Neural cell (in vitro differentiated cells): ENCODE results near the gene HOXA5. TPM values are rescaled to one million over a fixed set of nuclear protein-coding genes. Genes with fewer than 3 reads are reported as not detected.

Source experiments
- H2AFZ ChIP-seq: fragments of 200-600, 300-800 bp; sonication (generic), shearing (Covaris generic); 2 replicates; pipeline ENCODE4 v1.6.0; 2014; ENCODE audit warnings: low read depth, mild to moderate bottlenecking, antibody characterized with exemption, low read length, moderate library complexity
- H3F3A ChIP-seq: fragments of 200-600 bp; shearing (Covaris generic); 2 replicates; pipeline ENCODE4 v1.6.1; 2016; ENCODE audit warnings: mild to moderate bottlenecking, moderate library complexity, mixed read lengths, antibody characterized with exemption, low read length; ENCODE audit not compliant: insufficient read depth, poor library complexity, severe bottlenecking
- H3K27ac ChIP-seq: fragments of 200-600, 300-800 bp; sonication (generic), shearing (Covaris generic); 2 replicates; pipeline ENCODE4 v1.5.1; 2014; ENCODE audit warnings: mild to moderate bottlenecking, low read length, moderate library complexity
- H3K27me3 ChIP-seq: fragments of 300-800, 200-600 bp; sonication (generic), shearing (Covaris generic); 2 replicates; pipeline ENCODE4 v1.6.0; 2014; ENCODE audit warnings: mild to moderate bottlenecking, low read depth, low read length, moderate library complexity; ENCODE audit not compliant: insufficient read depth
- H3K36me3 ChIP-seq: fragments of 300-800, 200-600 bp; sonication (generic), shearing (Covaris generic); 2 replicates; pipeline ENCODE4 v1.5.1; 2014; ENCODE audit warnings: mild to moderate bottlenecking, antibody characterized with exemption, low read length, moderate library complexity; ENCODE audit not compliant: insufficient read depth
- H3K4me2 ChIP-seq: fragments of 300-800, 200-600 bp; sonication (generic), shearing (Covaris generic); 2 replicates; pipeline ENCODE4 v1.6.0; 2014; ENCODE audit warnings: mild to moderate bottlenecking, low read length
- H3K4me3 ChIP-seq: fragments of 300-800, 200-600 bp; sonication (generic), shearing (Covaris generic); 2 replicates; pipeline ENCODE4 v1.5.1; 2014; ENCODE audit warnings: mild to moderate bottlenecking, low read length, moderate library complexity
- H3K79me2 ChIP-seq: fragments of 200-600 bp; shearing (Covaris generic); replicated peaks from 2 replicates; pipeline ENCODE4 v1.6.0; 2014; ENCODE audit warnings: mild to moderate bottlenecking, low read length, moderate library complexity; ENCODE audit not compliant: insufficient read depth
- H3K9ac ChIP-seq: fragments of 300-800, 200-600 bp; sonication (generic), shearing (Covaris generic); 2 replicates; pipeline ENCODE4 v1.6.1; 2016; ENCODE audit warnings: mild to moderate bottlenecking, low read length, mixed read lengths
- H3K9me2 ChIP-seq: fragments of 200-600 bp; shearing (Covaris generic); 2 replicates; pipeline ENCODE4 v1.6.1; 2016; ENCODE audit warnings: mild to moderate bottlenecking, low read length, mixed read lengths; ENCODE audit not compliant: insufficient read depth
- H3K9me3 ChIP-seq: fragments of 200-600, 300-800 bp; sonication (generic), shearing (Covaris generic); 2 replicates; pipeline ENCODE4 v1.6.1; 2016; ENCODE audit warnings: mild to moderate bottlenecking, mixed run types, low read length, moderate library complexity, mixed read lengths
- H4K20me1 ChIP-seq: fragments of 200-600 bp; shearing (Covaris generic); 2 replicates; pipeline ENCODE4 v1.6.1; 2016; ENCODE audit warnings: mild to moderate bottlenecking, mixed run types; ENCODE audit not compliant: insufficient read depth
- CTCF ChIP-seq: fragments of 450-650 bp; IDR thresholded peaks from 2 replicates; pipeline ENCODE4 v1.5.1; 2014; ENCODE audit warnings: antibody characterized with exemption, mild to moderate bottlenecking, moderate library complexity; ENCODE audit not compliant: poor library complexity, severe bottlenecking
- EZH2 ChIP-seq: fragments of 200-600, 300-800 bp; shearing (Covaris generic), sonication (generic); IDR thresholded peaks from 2 replicates; pipeline ENCODE4 v1.6.1; 2014; ENCODE audit warnings: antibody characterized with exemption, low read length, borderline replicate concordance, mild to moderate bottlenecking; ENCODE audit not compliant: insufficient read depth, poor library complexity, severe bottlenecking
- MXI1 ChIP-seq: fragments of 450-650 bp; conservative IDR thresholded peaks from 2 replicates; pipeline ENCODE4 v1.6.1; 2014; ENCODE audit warnings: antibody characterized with exemption, mild to moderate bottlenecking; ENCODE audit not compliant: poor library complexity, severe bottlenecking
- RAD21 ChIP-seq: fragments of 450-650 bp; conservative IDR thresholded peaks from 2 replicates; pipeline ENCODE4 v1.6.1; 2014; ENCODE audit warnings: antibody characterized with exemption, mild to moderate bottlenecking, moderate library complexity
- REST ChIP-seq: IDR thresholded peaks from 2 replicates; pipeline ENCODE4 v1.6.1; 2012; ENCODE audit warnings: borderline replicate concordance
- SMC3 ChIP-seq: fragments of 450-650 bp; conservative IDR thresholded peaks from 2 replicates; pipeline ENCODE4 v1.6.1; 2014; ENCODE audit warnings: antibody characterized with exemption, mild to moderate bottlenecking, moderate library complexity; ENCODE audit not compliant: poor library complexity
- TAF1 ChIP-seq: IDR thresholded peaks from 2 replicates; pipeline ENCODE4 v1.6.1; 2012; ENCODE audit warnings: low read depth
- polyA plus RNA-seq: library from polyadenylated mRNA; depleted of rRNA; stranded (reverse); fragments of >200 nt; gene quantifications from 2 replicates; pipeline ENCODE4 v1.2.3, GENCODE V29; 2014

HOXA5 gene
- polyA plus RNA-seq, 1 donor from 2014 or later, result not detected

DNA sequence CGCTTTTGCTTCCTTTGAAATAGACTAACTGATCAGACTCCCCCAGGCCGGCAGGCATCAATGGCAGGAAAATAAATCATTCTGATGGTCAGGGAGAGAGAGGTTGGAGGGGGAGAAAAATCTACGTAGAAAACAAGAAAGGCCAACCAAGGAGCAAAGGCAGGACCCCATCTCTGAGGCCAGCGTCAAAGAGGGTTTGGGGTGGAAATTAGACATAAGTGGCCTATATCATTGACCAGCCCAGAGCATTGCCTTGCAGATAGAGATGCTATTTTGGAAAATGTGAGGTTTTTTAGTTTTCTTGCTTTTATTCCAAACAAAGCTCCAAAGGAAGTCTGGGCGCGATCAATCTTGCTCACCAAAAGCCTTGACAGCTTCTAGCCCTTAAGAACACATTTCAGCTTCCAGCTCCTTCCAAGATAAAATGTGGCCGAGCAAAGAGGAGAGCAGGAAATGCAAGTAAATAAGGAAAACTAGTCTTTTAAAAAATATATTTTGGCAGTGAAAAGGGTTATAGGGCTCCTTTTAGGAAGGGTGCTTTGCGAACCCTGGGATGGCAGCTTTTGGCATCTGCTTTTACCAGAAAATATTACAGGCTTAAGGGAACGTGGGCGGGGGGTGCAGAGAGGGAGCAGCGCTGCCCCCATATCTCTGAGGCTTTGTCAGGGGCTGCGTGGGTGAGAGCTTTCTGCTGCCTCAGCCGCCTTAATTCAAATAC lies 39.0 kb downstream of the HOXA5 start:
- H3K4me2 ChIP-seq, result no peak overlapping the region

More for the DNA sequence above, 39.0 kb downstream of the HOXA5 start:
- Histone ChIP-seq H3F3A (no peaks in the 10 kb centered on the region), H4K20me1 (no peaks in the 10 kb centered on the region), H3K4me3 (no peak overlapping the region), H2AFZ (no peak overlapping the region), H3K79me2 (no peaks in the 10 kb centered on the region), H3K9me2 (no peaks in the 10 kb centered on the region), H3K9ac (no peak overlapping the region), H3K36me3 (no peaks in the 10 kb centered on the region), H3K27me3 (peaks cover 100% of the 10 kb centered on the region), H3K27ac (no peak overlapping the region), H3K9me3 (no peaks in the 10 kb centered on the region)
- TF ChIP-seq RAD21 (no peak), REST (no peak), SMC3 (no peak), CTCF (no peak), MXI1 (no peak), EZH2 (no peak), TAF1 (no peak)
